Chondrocyte (in vitro differentiated cells): ENCODE measurements around the gene COX7B2. TPM values are rescaled to one million over a fixed set of nuclear protein-coding genes. Genes with fewer than 3 reads are reported as not detected.

ENCODE experiments used
- DNase-seq: peaks from one replicate; pipeline ENCODE4 v3.0.0; 2021; ENCODE audit warnings: mixed read lengths, low spot score
- H3K27ac Mint-ChIP-seq: one replicate; pipeline ENCODE4 v1.8.0; 2021; ENCODE audit warnings: mild to moderate bottlenecking, moderate library complexity, mixed read lengths; ENCODE audit not compliant: unreplicated experiment
- H3K27me3 Mint-ChIP-seq: 2 replicates; pipeline ENCODE4 v1.8.0; 2021; ENCODE audit warnings: low read depth, mixed read lengths
- H3K36me3 Mint-ChIP-seq: 2 replicates; pipeline ENCODE4 v1.8.0; 2021; ENCODE audit warnings: low read depth, mixed read lengths
- H3K4me1 Mint-ChIP-seq: 2 replicates; pipeline ENCODE4 v1.8.0; 2021; ENCODE audit warnings: low read depth, mild to moderate bottlenecking, mixed read lengths
- H3K4me3 Mint-ChIP-seq: one replicate; pipeline ENCODE4 v1.8.0; 2021; ENCODE audit warnings: mild to moderate bottlenecking, moderate library complexity, mixed read lengths; ENCODE audit not compliant: unreplicated experiment
- H3K9me3 Mint-ChIP-seq: 2 replicates; pipeline ENCODE4 v1.8.0; 2021; ENCODE audit warnings: low read depth, mixed read lengths
- total RNA-seq: library from RNA; stranded (reverse); gene quantifications from 3 replicates; pipeline ENCODE4 v1.2.1, GENCODE V29; 2021
- TF ChIP-seq, protein P1 (sequence below): fragments of 200-600 bp; sonication (generic); IDR thresholded peaks from 2 replicates; pipeline ENCODE4 v1.5.0; 2021; ENCODE audit warnings: antibody characterized with exemption, mild to moderate bottlenecking, moderate library complexity

COX7B2 gene
- total RNA-seq, 1 donor from 2014 or later: not detected

DNA sequence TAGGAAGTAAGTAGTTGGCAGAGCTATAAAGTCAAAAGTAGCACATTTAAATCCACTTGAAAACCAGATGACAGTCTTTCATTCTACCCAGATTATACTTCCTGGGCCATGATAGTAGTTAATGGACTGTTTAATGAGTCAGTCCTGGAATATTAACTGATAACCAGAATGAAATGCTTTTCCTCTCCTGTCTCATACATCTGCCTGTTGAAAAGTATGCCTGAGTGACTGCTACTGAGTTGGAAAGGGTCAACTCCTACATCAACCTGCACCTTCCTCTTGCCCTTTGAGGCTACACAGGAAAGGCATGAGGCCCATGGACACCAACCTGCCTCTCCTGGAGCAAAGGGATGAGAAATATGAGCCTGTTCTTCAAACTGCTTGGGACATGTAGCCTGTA lies 36.0 kb upstream of the COX7B2 start:
- no peak overlapping the region for H3K27ac Mint-ChIP-seq
- H3K27me3 Mint-ChIP-seq: peaks cover 26% of the 10 kb centered on the region
- H3K36me3 Mint-ChIP-seq: no peaks in the 10 kb centered on the region
- TF ChIP-seq, protein P1, sequence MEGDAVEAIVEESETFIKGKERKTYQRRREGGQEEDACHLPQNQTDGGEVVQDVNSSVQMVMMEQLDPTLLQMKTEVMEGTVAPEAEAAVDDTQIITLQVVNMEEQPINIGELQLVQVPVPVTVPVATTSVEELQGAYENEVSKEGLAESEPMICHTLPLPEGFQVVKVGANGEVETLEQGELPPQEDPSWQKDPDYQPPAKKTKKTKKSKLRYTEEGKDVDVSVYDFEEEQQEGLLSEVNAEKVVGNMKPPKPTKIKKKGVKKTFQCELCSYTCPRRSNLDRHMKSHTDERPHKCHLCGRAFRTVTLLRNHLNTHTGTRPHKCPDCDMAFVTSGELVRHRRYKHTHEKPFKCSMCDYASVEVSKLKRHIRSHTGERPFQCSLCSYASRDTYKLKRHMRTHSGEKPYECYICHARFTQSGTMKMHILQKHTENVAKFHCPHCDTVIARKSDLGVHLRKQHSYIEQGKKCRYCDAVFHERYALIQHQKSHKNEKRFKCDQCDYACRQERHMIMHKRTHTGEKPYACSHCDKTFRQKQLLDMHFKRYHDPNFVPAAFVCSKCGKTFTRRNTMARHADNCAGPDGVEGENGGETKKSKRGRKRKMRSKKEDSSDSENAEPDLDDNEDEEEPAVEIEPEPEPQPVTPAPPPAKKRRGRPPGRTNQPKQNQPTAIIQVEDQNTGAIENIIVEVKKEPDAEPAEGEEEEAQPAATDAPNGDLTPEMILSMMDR: no peak
- no peak overlapping the region for H3K4me3 Mint-ChIP-seq
- peaks cover 7% of the 10 kb centered on the region for H3K4me1 Mint-ChIP-seq
- no peaks in the 10 kb centered on the region for H3K9me3 Mint-ChIP-seq
- DNase-seq: no peak

DNA sequence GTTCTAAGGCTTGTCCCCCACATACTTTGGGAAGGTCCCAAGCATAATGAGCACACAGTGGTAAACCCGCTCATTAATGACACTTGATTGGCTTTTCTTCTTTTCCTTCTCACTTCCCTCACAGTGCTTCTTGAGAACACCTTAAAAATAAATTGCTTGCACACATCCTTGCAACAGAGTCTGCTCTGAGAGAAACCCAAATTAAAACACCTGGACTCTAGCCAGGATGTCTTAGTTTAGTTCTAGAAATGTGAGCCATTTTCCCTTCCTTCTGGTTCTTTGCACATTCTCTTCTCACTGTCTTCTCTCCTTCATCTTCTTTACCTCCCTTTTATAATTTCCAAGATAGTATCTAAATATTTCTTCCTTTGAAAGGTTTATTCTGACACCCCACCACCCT lies 35.3 kb upstream of the COX7B2 start:
- peaks cover 27% of the 10 kb centered on the region for H3K27me3 Mint-ChIP-seq

DNA sequence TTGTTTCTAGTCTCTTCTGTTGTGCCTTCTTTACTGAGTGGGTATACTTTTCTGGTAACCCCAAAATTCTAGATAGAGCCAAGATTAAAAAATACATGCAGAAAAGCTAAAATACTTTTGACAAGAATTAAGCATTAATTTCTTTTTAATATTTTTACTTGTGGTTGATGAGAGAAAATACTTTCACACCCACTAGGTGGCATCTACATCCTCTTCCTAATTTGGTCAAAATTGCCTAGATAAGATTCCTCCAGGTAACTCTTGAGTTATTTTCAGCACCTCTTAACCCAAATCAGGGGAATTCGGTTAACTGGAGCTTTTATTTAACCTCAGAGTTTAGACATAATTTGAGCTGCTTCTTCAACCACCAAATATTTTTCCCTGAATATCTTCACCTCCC lies 28.4 kb upstream of the COX7B2 start:
- no peak for DNase-seq
- Mint-ChIP-seq H3K27me3 (peaks cover 20% of the 10 kb centered on the region), H3K36me3 (no peaks in the 10 kb centered on the region), H3K4me1 (no peaks in the 10 kb centered on the region), H3K27ac (no peak overlapping the region), H3K4me3 (no peak overlapping the region), H3K9me3 (no peaks in the 10 kb centered on the region)
- TF ChIP-seq, protein P1: peak; percentile 77

More for the DNA sequence above, 35.3 kb upstream of the COX7B2 start:
- H3K27ac Mint-ChIP-seq: no peak overlapping the region
- DNase-seq: no peak
- H3K9me3 Mint-ChIP-seq: no peaks in the 10 kb centered on the region
- H3K4me3 Mint-ChIP-seq: no peak overlapping the region
- peaks cover 7% of the 10 kb centered on the region for H3K4me1 Mint-ChIP-seq
- TF ChIP-seq, protein P1: no peak
- H3K36me3 Mint-ChIP-seq: no peaks in the 10 kb centered on the region

DNA sequence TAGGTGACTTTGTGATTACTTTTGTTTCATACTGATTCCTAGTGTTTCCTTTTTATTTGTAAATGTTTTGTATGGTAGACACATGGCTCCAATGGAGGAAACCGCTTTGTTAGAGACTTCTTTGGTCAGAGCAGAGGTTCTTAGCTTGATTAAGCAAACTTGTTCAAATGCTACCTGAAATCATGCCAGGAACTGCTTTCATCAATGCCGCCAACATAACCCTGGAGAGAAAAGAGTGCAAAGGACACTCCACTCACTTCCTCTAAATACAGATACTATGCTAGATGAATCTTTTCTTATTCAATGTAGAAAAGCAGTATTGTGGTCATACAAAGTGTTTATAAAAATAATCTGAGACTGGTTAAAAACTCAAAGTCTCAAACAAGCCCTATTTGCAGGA lies 25.7 kb upstream of the COX7B2 start:
- H3K27me3 Mint-ChIP-seq: peaks cover 26% of the 10 kb centered on the region
- no peak overlapping the region for H3K27ac Mint-ChIP-seq
- H3K4me3 Mint-ChIP-seq: no peak overlapping the region
- no peaks in the 10 kb centered on the region for H3K4me1 Mint-ChIP-seq
- H3K9me3 Mint-ChIP-seq: no peaks in the 10 kb centered on the region
- TF ChIP-seq, protein P1: no peak
- no peaks in the 10 kb centered on the region for H3K36me3 Mint-ChIP-seq
- no peak for DNase-seq

DNA sequence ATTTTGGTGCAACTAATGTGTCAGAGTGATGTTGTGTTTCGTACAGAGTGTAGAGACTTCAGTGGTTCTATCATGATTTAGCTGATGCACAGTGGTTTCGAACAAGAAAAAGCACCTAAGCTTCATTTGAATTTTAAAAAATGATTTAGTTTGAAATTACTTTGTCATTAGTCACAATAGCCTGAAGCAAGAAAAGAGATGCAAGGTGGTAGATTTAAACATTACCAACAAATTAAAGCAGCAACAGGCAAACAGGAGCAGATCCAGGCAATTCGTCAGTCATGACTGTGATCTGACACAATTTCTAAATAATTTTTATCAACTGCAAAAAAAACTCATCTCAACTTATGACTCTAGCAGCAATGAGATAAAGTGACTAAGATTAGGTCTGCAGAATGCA lies 24.6 kb upstream of the COX7B2 start:
- H3K27me3 Mint-ChIP-seq: peaks cover 24% of the 10 kb centered on the region
- DNase-seq: no peak
- H3K4me3 Mint-ChIP-seq: no peak overlapping the region

More for the DNA sequence above, 24.6 kb upstream of the COX7B2 start:
- Mint-ChIP-seq H3K4me1 (no peaks in the 10 kb centered on the region), H3K27ac (no peak overlapping the region), H3K36me3 (no peaks in the 10 kb centered on the region), H3K9me3 (no peaks in the 10 kb centered on the region)
- TF ChIP-seq, protein P1: no peak
